Measurements from ENCODE around the gene ACOX3. TPM values are rescaled to one million over a fixed set of nuclear protein-coding genes. Genes with fewer than 3 reads are reported as not detected.

Gene ACOX3
- 30.6 and 32.6 TPM in 2 replicates for total RNA-seq

DNA sequence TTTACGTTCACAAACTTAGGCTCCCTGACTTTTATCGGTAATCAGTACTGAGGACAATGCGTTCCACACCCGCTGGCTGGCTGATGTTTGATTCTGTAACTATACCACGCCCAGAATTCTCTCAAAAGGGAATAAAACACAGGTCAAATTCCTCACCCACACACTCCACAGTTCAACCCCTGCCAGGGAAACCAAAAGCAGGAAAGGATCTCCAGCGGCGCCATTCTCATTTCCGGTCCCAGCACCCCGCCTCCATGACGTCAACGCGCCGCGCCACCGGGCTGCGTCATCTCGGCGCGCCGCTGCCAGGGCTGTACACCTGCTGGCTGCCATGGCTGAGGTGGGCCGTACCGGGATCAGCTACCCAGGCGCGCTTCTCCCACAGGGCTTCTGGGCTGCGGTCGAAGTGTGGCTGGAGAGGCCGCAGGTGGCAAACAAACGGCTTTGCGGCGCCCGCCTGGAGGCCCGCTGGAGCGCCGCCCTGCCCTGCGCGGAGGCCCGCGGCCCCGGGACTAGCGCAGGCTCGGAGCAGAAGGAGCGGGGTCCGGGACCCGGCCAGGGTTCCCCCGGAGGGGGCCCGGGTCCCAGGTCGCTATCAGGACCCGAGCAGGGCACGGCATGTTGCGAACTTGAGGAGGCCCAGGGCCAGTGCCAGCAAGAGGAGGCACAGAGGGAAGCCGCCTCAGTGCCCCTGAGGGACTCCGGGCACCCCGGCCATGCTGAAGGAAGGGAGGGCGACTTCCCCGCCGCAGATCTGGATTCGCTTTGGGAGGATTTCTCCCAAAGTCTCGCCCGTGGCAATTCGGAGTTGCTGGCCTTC lies at the start of gene ACOX3, which contains the start of gene TRMT44:
ACOX3 (minus strand) TSS at position 232 of the 820 bp plus-strand sequence. CDS start 24,202 bp downstream, outside the sequence.
TRMT44 (plus strand) TSS at position 286 of the 820 bp plus-strand sequence; CDS start at position 332, 46 bp downstream.

Other genes starting within 250 kb of the ACOX3 start
- gene SH3TC1, start 241.4 kb downstream of the ACOX3 start, total RNA-seq, result 2.2 and 13.4 TPM in 2 replicates
- 10.3 and 79.3 TPM in 2 replicates for gene HTRA3, start 171.0 kb downstream of the ACOX3 start, total RNA-seq
- 12.5 and 13.7 TPM in 2 replicates for gene TRMT44, start 54 bp upstream of the ACOX3 start, total RNA-seq
- 0.26 TPM in 1 of 2 replicates, not detected in the other for gene GPR78, start 139.7 kb upstream of the ACOX3 start, total RNA-seq
- 0.91 and 8.3 TPM in 2 replicates for gene CPZ, start 152.0 kb upstream of the ACOX3 start, total RNA-seq

All from epithelial cell of alveolus of lung (primary cell).